ENCODE results near the gene NCR1. TPM values are rescaled to one million over a fixed set of nuclear protein-coding genes. Genes with fewer than 3 reads are reported as not detected.

Gene NCR1
- total RNA-seq, 1 donor from 2014 or later: not detected

Other genes with a start within 250 kb of the NCR1 start
- gene LILRB4, start 243.2 kb upstream of the NCR1 start, total RNA-seq: 0.22 TPM in 1 of 2 replicates, not detected in the other
- not detected in 2 replicates for gene KIR3DL3, start 181.7 kb upstream of the NCR1 start, total RNA-seq
- 0.34 TPM in 1 of 2 replicates, not detected in the other for gene KIR2DL3, start 167.6 kb upstream of the NCR1 start, total RNA-seq
- not detected in 2 replicates for gene KIR2DL1, start 136.4 kb upstream of the NCR1 start, total RNA-seq
- not detected in 2 replicates for gene KIR2DL4, start 102.5 kb upstream of the NCR1 start, total RNA-seq
- gene KIR3DL1, start 89.7 kb upstream of the NCR1 start, total RNA-seq: 0.17 TPM in 1 of 2 replicates, not detected in the other
- gene KIR2DS4, start 73.5 kb upstream of the NCR1 start, total RNA-seq: not detected in 2 replicates
- gene KIR3DL2, start 55.7 kb upstream of the NCR1 start, total RNA-seq: 0.80 and 0.96 TPM in 2 replicates
- gene FCAR, start 31.9 kb upstream of the NCR1 start, total RNA-seq: not detected in 2 replicates
- gene NLRP7, start 41.4 kb downstream of the NCR1 start, total RNA-seq: 0.12 and 0.20 TPM in 2 replicates
- gene NLRP2, start 60.2 kb downstream of the NCR1 start, total RNA-seq: 23.6 TPM in 2 replicates
- 0.49 and 0.64 TPM in 2 replicates for gene GP6, start 132.1 kb downstream of the NCR1 start, total RNA-seq
- 19.6 and 20.9 TPM in 2 replicates for gene RDH13, start 157.0 kb downstream of the NCR1 start, total RNA-seq
- 4.1 and 4.2 TPM in 2 replicates for gene EPS8L1, start 169.7 kb downstream of the NCR1 start, total RNA-seq
- gene PPP1R12C, start 211.5 kb downstream of the NCR1 start, total RNA-seq: 153 TPM in 2 replicates
- gene TNNT1, start 243.1 kb downstream of the NCR1 start, total RNA-seq: not detected in 2 replicates